Measurements from ENCODE around the gene PIRT.

The PIRT gene

GRCh38 chr17:10815319-10815718 is 22.6 kb downstream of the PIRT start:
- no peak for DNase-seq

- DNase-seq: no peak
Observed at GRCh38 chr17:10814075-10814474, 23.8 kb downstream of the PIRT start.

GRCh38 chr17:10812674-10813073 is 25.2 kb downstream of the PIRT start:
- DNase-seq: no peak

GRCh38 chr17:10809605-10810004 is 28.3 kb downstream of the PIRT start:
- DNase-seq: no peak

GRCh38 chr17:10807704-10808128 is 30.2 kb downstream of the PIRT start:
- DNase-seq: no peak

GRCh38 chr17:10806545-10807262 is 31.2 kb downstream of the PIRT start:
- DNase-seq: no peak

GRCh38 chr17:10805911-10806310 is 32.0 kb downstream of the PIRT start:
- no peak for DNase-seq

- no peak for DNase-seq
Observed at GRCh38 chr17:10804546-10804945, 33.3 kb downstream of the PIRT start.

- DNase-seq: no peak
Observed at GRCh38 chr17:10803830-10804475, 33.9 kb downstream of the PIRT start, which contains the start of gene TMEM238L. Gene TMEM238L (minus strand): TSS chr17:10804099. CDS start chr17:10803963, 136 bp downstream.

GRCh38 chr17:10803350-10803749 is 34.5 kb downstream of the PIRT start:
- no peak for DNase-seq

GRCh38 chr17:10802496-10803284 is 35.2 kb downstream of the PIRT start:
- no peak for DNase-seq

- no peak for DNase-seq
Observed at GRCh38 chr17:10799407-10799806, 38.5 kb downstream of the PIRT start.

- no peak for DNase-seq
Observed at GRCh38 chr17:10798910-10799309, 39.0 kb downstream of the PIRT start.

GRCh38 chr17:10798332-10798749 is 39.5 kb downstream of the PIRT start:
- DNase-seq: no peak

GRCh38 chr17:10797476-10798328 is 40.2 kb downstream of the PIRT start:
- no peak for DNase-seq

- no peak for DNase-seq
Observed at GRCh38 chr17:10793816-10794215, 44.1 kb downstream of the PIRT start.

- DNase-seq: no peak
Observed at GRCh38 chr17:10793256-10793655, 44.6 kb downstream of the PIRT start.

GRCh38 chr17:10792151-10792550 is 45.7 kb downstream of the PIRT start:
- no peak for DNase-seq

GRCh38 chr17:10790491-10791401 is 47.1 kb downstream of the PIRT start:
- no peak for DNase-seq

GRCh38 chr17:10789694-10790271 is 48.1 kb downstream of the PIRT start:
- DNase-seq: no peak

Measured in 8988T (cell line).